Fibroblast of lung (primary cell): ENCODE results near the gene TKFC. TPM values are rescaled to one million over a fixed set of nuclear protein-coding genes. Genes with fewer than 3 reads are reported as not detected.

Source experiments
- DNase-seq, 2 donors: peaks; one replicate each; pipeline versions ENCODE4 v3.0.0 to v3.0.0-alpha.2; 2010; ENCODE audit warnings: low read depth in 2 of 2
- H2AFZ ChIP-seq: 2 replicates; pipeline ENCODE4 v1.5.1; 2012; ENCODE audit warnings: low read length, control low read depth, inconsistent platforms
- H3K27ac ChIP-seq: 2 replicates; pipeline ENCODE4 v1.5.1; 2011; ENCODE audit warnings: low read length, control low read depth; ENCODE audit not compliant: insufficient read depth
- H3K27me3 ChIP-seq: 2 replicates; pipeline ENCODE4 v1.5.1; 2011; ENCODE audit warnings: mild to moderate bottlenecking, low read length; ENCODE audit not compliant: control insufficient read depth, insufficient read depth
- H3K36me3 ChIP-seq: 2 replicates; pipeline ENCODE4 v1.5.1; 2011; ENCODE audit warnings: low read length; ENCODE audit not compliant: control insufficient read depth, insufficient read depth
- H3K4me1 ChIP-seq: 2 replicates; pipeline ENCODE4 v1.5.1; 2011; ENCODE audit warnings: low read length; ENCODE audit not compliant: control insufficient read depth, insufficient read depth; ENCODE audit errors: extremely low read depth
- H3K4me2 ChIP-seq: 2 replicates; pipeline ENCODE4 v1.5.1; 2011; ENCODE audit warnings: low read length, control low read depth; ENCODE audit not compliant: insufficient read depth; ENCODE audit errors: extremely low read depth
- H3K4me3 ChIP-seq, 4 experiments: fragments of 200-600 bp in 1 of 4; sonication (generic) in 1 of 4; replicated peaks in 1 of 4; 2 replicates each; pipeline ENCODE4 v1.5.1; 2011 to 2016; ENCODE audit warnings: low read length in 4 of 4, low read depth in 3 of 4, mild to moderate bottlenecking in 3 of 4, control low read depth in 2 of 4, inconsistent platforms in 1 of 4, mixed read lengths in 1 of 4; ENCODE audit not compliant: insufficient read depth in 1 of 4; ENCODE audit errors: control extremely low read depth in 1 of 4
- H3K79me2 ChIP-seq: 2 replicates; pipeline ENCODE4 v1.5.1; 2012; ENCODE audit warnings: mild to moderate bottlenecking, low read length, inconsistent platforms; ENCODE audit not compliant: control insufficient read depth, insufficient read depth
- H3K9ac ChIP-seq: 2 replicates; pipeline ENCODE4 v1.5.1; 2011; ENCODE audit warnings: mild to moderate bottlenecking, low read length, control low read depth; ENCODE audit not compliant: insufficient read depth
- H3K9me3 ChIP-seq: 2 replicates; pipeline ENCODE4 v1.5.1; 2012; ENCODE audit warnings: low read depth, low read length; ENCODE audit not compliant: control insufficient read depth, insufficient read depth
- H4K20me1 ChIP-seq: 2 replicates; pipeline ENCODE4 v1.5.1; 2011; ENCODE audit warnings: low read length; ENCODE audit not compliant: control insufficient read depth, insufficient read depth; ENCODE audit errors: extremely low read depth
- CTCF ChIP-seq, 2 donors: IDR thresholded peaks in 1 of 2; conservative IDR thresholded peaks in 1 of 2; 1 replicate in 1 of 2; 2 replicates in 1 of 2; pipeline ENCODE4 v1.5.1; 2011 to 2012; ENCODE audit warnings: low read length in 2 of 2, control low read depth in 1 of 2, inconsistent platforms in 1 of 2, low read depth in 1 of 2, mild to moderate bottlenecking in 1 of 2
- EZH2 ChIP-seq: IDR thresholded peaks from 2 replicates; pipeline ENCODE4 v1.5.1; 2012; ENCODE audit warnings: low read length, control low read depth, mild to moderate bottlenecking; ENCODE audit errors: missing control alignments
- polyA plus RNA-seq, 2 donors: library from polyadenylated mRNA; depleted of rRNA in 1 of 2; stranded (reverse) in 1 of 2; unstranded in 1 of 2; fragments of >200 nt; gene quantifications; 2 replicates each; pipeline ENCODE4 v1.2.1, GENCODE V29; 2011 to 2012; ENCODE audit warnings: missing spikeins in 1 of 2
- total RNA-seq: library from RNA; depleted of rRNA; stranded (reverse); fragments of >200 nt; gene quantifications from 2 replicates; pipeline ENCODE4 v1.2.1, GENCODE V29; 2014

Gene TKFC
- total and polyA plus RNA-seq, 2 donors (not counting 1 experiment from before 2014, with no cell fraction given) = 11.5 to 27.1 TPM

- Histone ChIP-seq H3K27me3 (no peaks in the 10 kb centered on the region), H3K4me3 (peak overlapping the region; percentile 73 to 99 (median 85)), H3K79me2 (peaks cover 41% of the 10 kb centered on the region), H4K20me1 (no peaks in the 10 kb centered on the region), H3K9ac (peak overlapping the region; percentile 99), H3K4me1 (peaks cover 8% of the 10 kb centered on the region), H3K4me2 (peak overlapping the region; percentile 99), H3K36me3 (peaks cover 4% of the 10 kb centered on the region), H3K27ac (peak overlapping the region; percentile 89), H2AFZ (peak overlapping the region; percentile 89), H3K9me3 (no peaks in the 10 kb centered on the region)
- TF ChIP-seq EZH2 (no peak), CTCF (conservative IDR thresholded peaks at IDR 0.05 in 1 of 2, IDR thresholded peaks at IDR 0.05 in 1 of 2; ENCODE audit: low read depth in 1 of 2, low read length in 2 of 2) (no peak)
- no peak for DNase-seq
These were observed 764 bp downstream of the TKFC start for GRCh38 chr11:61333550-61334433.

- H4K20me1 ChIP-seq = no peaks in the 10 kb centered on the region
- H3K79me2 ChIP-seq = peaks cover 32% of the 10 kb centered on the region
- H2AFZ ChIP-seq = no peak overlapping the region
- TF ChIP-seq CTCF (conservative IDR thresholded peaks at IDR 0.05 in 1 of 2, IDR thresholded peaks at IDR 0.05 in 1 of 2; ENCODE audit: low read depth in 1 of 2, low read length in 2 of 2) (no peak), EZH2 (no peak)
- peaks cover 8% of the 10 kb centered on the region for H3K4me1 ChIP-seq
- H3K9me3 ChIP-seq = no peaks in the 10 kb centered on the region
- H3K4me2 ChIP-seq = no peak overlapping the region
- H3K4me3 ChIP-seq = no peak overlapping the region
- H3K27ac ChIP-seq = no peak overlapping the region
- H3K9ac ChIP-seq = no peak overlapping the region
- peaks cover 1% of the 10 kb centered on the region for H3K36me3 ChIP-seq
- DNase-seq = peak; percentile 46 to 56
- H3K27me3 ChIP-seq = no peaks in the 10 kb centered on the region
These were observed 1.7 kb downstream of the TKFC start for GRCh38 chr11:61334434-61335354.

- Histone ChIP-seq H3K4me2 (no peak overlapping the region), H3K27ac (no peak overlapping the region), H3K4me3 (no peak overlapping the region), H4K20me1 (no peaks in the 10 kb centered on the region), H2AFZ (no peak overlapping the region), H3K9me3 (no peaks in the 10 kb centered on the region), H3K36me3 (peaks cover 1% of the 10 kb centered on the region), H3K9ac (no peak overlapping the region), H3K27me3 (no peaks in the 10 kb centered on the region), H3K4me1 (peaks cover 8% of the 10 kb centered on the region), H3K79me2 (peaks cover 26% of the 10 kb centered on the region)
- DNase-seq = no peak
- TF ChIP-seq CTCF (conservative IDR thresholded peaks at IDR 0.05 in 1 of 2, IDR thresholded peaks at IDR 0.05 in 1 of 2; ENCODE audit: low read depth in 1 of 2, low read length in 2 of 2) (no peak), EZH2 (no peak)
These were observed 2.3 kb downstream of the TKFC start for GRCh38 chr11:61335355-61335710.
